Progenitor cell of endocrine pancreas (in vitro differentiated cells): ENCODE data around the gene APEH. TPM values are rescaled to one million over a fixed set of nuclear protein-coding genes. Genes with fewer than 3 reads are reported as not detected.
A peak's percentile ranks its signal among the peaks of the same experiment; 100 is the strongest.

ENCODE experiments used
- DNase-seq: peaks from one replicate; pipeline ENCODE4 v3.0.0; 2021; ENCODE audit warnings: low spot score; ENCODE audit not compliant: unreplicated experiment
- H3K27ac Mint-ChIP-seq: 2 replicates; pipeline ENCODE4 v1.8.0; 2021; ENCODE audit warnings: mild to moderate bottlenecking, moderate library complexity, mixed read lengths
- H3K27me3 Mint-ChIP-seq: 2 replicates; pipeline ENCODE4 v1.8.0; 2021; ENCODE audit warnings: mixed read lengths
- H3K36me3 Mint-ChIP-seq: 2 replicates; pipeline ENCODE4 v1.8.0; 2022; ENCODE audit warnings: mixed read lengths; ENCODE audit not compliant: insufficient read depth
- H3K4me1 Mint-ChIP-seq: 2 replicates; pipeline ENCODE4 v1.8.0; 2021; ENCODE audit warnings: low read depth, mixed read lengths
- H3K4me3 Mint-ChIP-seq: 2 replicates; pipeline ENCODE4 v1.8.0; 2021; ENCODE audit warnings: low read depth, mild to moderate bottlenecking, moderate library complexity, mixed read lengths
- H3K9me3 Mint-ChIP-seq: 2 replicates; pipeline ENCODE4 v1.8.0; 2021; ENCODE audit warnings: low read depth, mixed read lengths
- total RNA-seq: library from RNA; stranded (reverse); gene quantifications from 2 replicates; pipeline ENCODE4 v1.2.1, GENCODE V29; 2021
- TF ChIP-seq, protein P1 (sequence below): fragments of 200-600 bp; sonication (generic); IDR thresholded peaks from one replicate; pipeline ENCODE4 v1.5.0; 2021; ENCODE audit warnings: antibody characterized with exemption, mild to moderate bottlenecking; ENCODE audit not compliant: unreplicated experiment

APEH gene
- total RNA-seq, 1 donor from 2014 or later = 160 TPM

DNA sequence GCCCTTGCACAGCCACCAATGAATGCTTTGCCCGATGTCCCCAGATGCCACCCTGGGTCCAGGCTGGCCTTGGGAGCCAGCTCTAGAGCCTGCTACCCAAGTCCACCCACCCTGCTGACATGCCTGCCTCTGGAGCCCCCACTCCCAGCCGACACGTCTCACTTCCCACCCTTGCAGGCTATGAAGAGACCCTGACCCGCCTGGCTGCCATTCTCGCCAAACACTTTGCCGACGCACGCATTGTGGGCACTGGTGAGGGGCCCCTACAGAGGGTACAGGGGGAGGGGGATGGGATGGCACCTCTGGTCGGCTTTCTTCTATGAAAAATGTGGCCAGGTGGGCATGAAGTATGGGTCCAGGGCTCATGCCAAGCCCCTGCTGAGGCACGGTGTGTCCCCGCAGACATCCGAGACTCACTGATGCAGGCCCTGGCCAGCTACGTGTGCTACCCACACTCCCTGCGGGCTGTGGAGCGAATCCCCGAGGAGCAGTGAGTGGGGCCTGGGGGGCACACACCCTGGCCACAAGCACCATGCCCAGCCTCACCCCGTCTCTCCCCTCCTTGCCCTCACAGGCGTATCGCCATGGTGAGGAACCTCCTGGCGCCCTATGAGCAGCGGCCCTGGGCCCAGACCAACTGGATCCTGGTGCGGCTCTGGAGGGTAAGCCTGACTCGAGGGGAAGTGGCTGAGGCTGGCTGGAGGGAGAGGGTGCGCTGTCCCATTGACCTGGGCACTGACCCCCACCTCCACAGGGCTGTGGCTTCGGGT is 39.4 kb downstream of the APEH start:
- TF ChIP-seq, protein P1, sequence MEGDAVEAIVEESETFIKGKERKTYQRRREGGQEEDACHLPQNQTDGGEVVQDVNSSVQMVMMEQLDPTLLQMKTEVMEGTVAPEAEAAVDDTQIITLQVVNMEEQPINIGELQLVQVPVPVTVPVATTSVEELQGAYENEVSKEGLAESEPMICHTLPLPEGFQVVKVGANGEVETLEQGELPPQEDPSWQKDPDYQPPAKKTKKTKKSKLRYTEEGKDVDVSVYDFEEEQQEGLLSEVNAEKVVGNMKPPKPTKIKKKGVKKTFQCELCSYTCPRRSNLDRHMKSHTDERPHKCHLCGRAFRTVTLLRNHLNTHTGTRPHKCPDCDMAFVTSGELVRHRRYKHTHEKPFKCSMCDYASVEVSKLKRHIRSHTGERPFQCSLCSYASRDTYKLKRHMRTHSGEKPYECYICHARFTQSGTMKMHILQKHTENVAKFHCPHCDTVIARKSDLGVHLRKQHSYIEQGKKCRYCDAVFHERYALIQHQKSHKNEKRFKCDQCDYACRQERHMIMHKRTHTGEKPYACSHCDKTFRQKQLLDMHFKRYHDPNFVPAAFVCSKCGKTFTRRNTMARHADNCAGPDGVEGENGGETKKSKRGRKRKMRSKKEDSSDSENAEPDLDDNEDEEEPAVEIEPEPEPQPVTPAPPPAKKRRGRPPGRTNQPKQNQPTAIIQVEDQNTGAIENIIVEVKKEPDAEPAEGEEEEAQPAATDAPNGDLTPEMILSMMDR = no peak
- Mint-ChIP-seq H3K27me3 (no peaks in the 10 kb centered on the region), H3K4me1 (peaks cover 1% of the 10 kb centered on the region), H3K27ac (no peak overlapping the region), H3K36me3 (peaks cover under 1% of the 10 kb centered on the region), H3K9me3 (no peaks in the 10 kb centered on the region), H3K4me3 (no peak overlapping the region)
- no peak for DNase-seq

DNA sequence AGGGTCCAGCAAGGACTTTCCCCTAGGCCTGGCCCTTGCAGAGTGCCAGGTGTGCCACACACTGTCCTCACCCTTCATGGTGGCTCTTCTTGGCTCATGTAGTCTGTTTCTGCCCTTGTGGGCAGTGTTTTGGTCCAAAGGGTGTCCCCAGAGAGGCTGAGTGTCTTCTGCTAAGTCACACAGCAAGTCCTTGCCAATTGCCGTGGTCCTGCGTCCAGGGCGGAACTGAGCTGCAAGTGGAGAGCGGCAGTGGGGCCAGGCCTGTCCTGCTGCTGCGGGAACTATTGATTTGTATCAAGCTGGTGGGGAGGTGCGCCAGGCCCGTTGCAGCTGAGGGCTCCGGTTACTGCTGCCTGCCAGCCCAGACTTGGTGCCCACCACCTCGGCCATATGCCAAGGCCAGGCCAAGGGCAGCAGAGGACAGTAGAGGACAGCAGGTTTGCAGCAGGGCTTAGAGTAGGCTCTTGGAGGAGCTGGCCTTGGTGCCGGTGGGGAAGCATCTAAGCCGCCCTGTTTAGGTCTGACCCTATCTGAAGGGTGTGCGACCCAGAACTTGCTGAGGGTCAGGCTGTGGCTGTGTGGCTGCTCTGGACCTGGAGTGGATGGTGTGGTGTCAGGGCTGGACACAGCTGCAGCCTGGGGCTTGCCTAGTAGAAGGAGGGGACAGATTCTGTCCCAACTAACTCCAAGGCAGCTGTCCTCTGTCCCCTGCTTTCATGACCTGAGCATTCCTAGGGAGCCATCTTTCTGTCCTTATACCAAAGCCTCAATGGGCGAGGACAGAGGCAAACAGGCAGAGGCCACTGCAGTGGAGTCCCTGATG is 40.8 kb downstream of the APEH start:
- H3K4me3 Mint-ChIP-seq = no peak overlapping the region
- no peaks in the 10 kb centered on the region for H3K9me3 Mint-ChIP-seq
- H3K4me1 Mint-ChIP-seq = peaks cover 11% of the 10 kb centered on the region
- no peak for DNase-seq
- H3K36me3 Mint-ChIP-seq = no peaks in the 10 kb centered on the region
- H3K27ac Mint-ChIP-seq = no peak overlapping the region
- TF ChIP-seq, protein P1 = no peak
- no peaks in the 10 kb centered on the region for H3K27me3 Mint-ChIP-seq

DNA sequence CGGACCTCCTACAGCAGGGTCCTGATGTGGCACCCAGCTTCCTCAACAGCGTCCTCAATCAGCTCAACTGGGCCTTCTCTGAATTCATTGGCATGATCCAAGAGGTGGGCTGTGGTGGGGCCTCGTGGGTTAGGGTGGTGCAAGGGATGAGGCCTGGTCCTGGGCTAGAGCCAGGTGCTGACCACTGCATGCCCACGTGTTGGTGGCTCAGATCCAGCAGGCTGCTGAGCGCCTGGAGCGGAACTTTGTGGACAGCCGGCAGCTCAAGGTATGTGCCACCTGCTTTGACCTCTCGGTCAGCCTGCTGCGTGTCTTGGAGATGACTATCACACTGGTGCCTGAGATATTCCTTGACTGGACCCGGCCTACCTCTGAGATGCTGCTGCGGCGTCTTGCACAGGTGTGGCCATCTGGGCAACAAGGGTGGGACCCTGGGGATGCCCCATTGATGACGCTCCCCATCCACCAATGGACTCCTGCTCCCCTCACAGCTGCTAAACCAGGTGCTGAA is 41.5 kb downstream of the APEH start:
- Mint-ChIP-seq H3K4me1 (peaks cover 11% of the 10 kb centered on the region), H3K36me3 (no peaks in the 10 kb centered on the region), H3K27me3 (no peaks in the 10 kb centered on the region), H3K4me3 (no peak overlapping the region), H3K9me3 (no peaks in the 10 kb centered on the region), H3K27ac (no peak overlapping the region)
- TF ChIP-seq, protein P1 = no peak
- DNase-seq = peak; percentile 8

DNA sequence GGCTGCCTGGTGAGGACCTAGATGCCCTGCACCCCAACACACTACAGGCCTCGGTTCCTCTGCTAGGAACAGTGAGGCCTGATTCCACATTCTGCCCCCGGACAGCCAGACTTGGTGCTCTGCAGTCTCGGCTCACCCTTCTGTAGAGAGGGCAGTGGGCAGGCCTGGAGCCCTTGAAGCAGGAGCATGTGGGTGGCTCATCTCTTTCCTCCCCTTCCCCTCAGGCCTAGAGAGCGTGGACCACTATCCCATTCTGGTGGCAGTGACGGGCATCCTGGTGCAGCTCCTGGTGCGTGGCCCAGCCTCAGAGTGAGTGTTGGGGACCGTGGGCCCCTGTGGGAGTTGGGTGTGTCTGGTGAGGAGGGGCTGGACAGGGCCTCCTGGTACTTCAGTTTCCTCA is 42.0 kb downstream of the APEH start:
- Mint-ChIP-seq H3K36me3 (no peaks in the 10 kb centered on the region), H3K27ac (no peak overlapping the region), H3K9me3 (no peaks in the 10 kb centered on the region), H3K4me1 (peaks cover 11% of the 10 kb centered on the region), H3K27me3 (no peaks in the 10 kb centered on the region), H3K4me3 (no peak overlapping the region)
- TF ChIP-seq, protein P1 = no peak
- no peak for DNase-seq

DNA sequence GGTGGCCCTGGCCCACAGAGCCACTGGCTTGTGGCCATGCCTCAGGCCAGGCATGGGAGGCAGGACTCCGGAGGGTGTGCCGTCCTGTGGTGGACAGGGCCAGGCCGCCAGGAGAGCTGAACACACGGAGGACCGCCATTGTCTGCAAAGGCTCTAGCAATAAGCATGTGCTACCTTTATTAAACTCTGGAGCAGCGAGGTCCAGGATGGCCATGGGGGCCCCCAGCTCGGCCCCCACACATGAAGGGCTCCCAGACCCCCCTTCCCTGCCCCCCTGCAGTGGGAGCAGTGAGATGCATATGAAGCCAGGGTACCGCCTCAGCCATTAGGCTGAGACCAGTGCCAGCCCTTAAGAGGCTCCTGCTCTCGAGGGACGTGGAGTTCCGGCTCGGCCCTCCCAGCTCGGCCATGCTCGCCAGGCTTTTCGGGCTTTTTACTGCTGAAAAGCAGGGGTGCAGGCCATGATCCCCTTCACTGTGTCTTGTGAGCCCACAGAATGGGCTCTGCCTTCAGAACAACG is 42.6 kb downstream of the APEH start:
- H3K4me3 Mint-ChIP-seq = no peak overlapping the region
- peaks cover 11% of the 10 kb centered on the region for H3K4me1 Mint-ChIP-seq
- H3K36me3 Mint-ChIP-seq = no peaks in the 10 kb centered on the region
- TF ChIP-seq, protein P1 = no peak
- H3K27me3 Mint-ChIP-seq = no peaks in the 10 kb centered on the region
- no peak overlapping the region for H3K27ac Mint-ChIP-seq
- DNase-seq = no peak
- H3K9me3 Mint-ChIP-seq = no peaks in the 10 kb centered on the region
